ENCODE results near the gene ASS1.
"Not testable (repeated sequence)": the region's sequence is repeated elsewhere in the genome, so short reads cannot be mapped to it uniquely, and the experiment has no call there.

The ASS1 gene

DNA sequence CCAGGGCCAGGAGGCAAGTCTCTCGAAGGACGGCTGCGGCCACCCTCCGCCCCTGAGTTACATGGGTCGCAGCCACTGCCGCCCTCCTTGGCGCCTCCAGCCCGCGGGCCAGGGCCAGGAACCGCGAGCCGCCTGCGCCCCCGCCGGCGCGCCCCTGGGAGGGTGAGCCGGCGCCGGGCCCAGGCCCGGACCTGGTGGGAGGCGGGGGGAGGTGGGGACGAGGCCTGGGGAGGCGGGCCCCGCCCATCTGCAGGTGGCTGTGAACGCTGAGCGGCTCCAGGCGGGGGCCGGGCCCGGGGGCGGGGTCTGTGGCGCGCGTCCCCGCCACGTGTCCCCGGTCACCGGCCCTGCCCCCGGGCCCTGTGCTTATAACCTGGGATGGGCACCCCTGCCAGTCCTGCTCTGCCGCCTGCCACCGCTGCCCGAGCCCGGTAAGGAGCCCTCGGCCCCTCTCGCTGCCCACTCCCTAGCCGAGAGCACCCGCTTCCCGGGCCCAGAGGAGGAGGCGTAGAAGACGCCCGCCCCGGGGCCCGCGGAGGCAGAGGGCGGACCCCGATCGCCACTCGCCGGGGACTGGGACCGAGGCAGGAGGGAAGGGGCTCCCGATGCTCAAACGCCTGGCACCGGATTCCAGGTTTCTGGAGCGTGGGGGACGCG lies at the start of gene ASS1:
ASS1 (plus strand) TSS at position 397 of the 657 bp plus-strand sequence. CDS start 7,268 bp downstream, outside the sequence.
- peak within 1 kb of the TSS; percentile 52 for H3K4me3 ChIP-seq (ENCODE audit: control insufficient read depth, low read depth, low read length)
- no peak for DNase-seq (ENCODE audit: low read depth)
- TF ChIP-seq, protein P1, sequence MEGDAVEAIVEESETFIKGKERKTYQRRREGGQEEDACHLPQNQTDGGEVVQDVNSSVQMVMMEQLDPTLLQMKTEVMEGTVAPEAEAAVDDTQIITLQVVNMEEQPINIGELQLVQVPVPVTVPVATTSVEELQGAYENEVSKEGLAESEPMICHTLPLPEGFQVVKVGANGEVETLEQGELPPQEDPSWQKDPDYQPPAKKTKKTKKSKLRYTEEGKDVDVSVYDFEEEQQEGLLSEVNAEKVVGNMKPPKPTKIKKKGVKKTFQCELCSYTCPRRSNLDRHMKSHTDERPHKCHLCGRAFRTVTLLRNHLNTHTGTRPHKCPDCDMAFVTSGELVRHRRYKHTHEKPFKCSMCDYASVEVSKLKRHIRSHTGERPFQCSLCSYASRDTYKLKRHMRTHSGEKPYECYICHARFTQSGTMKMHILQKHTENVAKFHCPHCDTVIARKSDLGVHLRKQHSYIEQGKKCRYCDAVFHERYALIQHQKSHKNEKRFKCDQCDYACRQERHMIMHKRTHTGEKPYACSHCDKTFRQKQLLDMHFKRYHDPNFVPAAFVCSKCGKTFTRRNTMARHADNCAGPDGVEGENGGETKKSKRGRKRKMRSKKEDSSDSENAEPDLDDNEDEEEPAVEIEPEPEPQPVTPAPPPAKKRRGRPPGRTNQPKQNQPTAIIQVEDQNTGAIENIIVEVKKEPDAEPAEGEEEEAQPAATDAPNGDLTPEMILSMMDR (conservative IDR thresholded peaks at IDR 0.05; ENCODE audit: control insufficient read depth, insufficient read depth, low read depth, low read length), result no peak

- TF ChIP-seq, protein P1 (conservative IDR thresholded peaks at IDR 0.05; ENCODE audit: control insufficient read depth, insufficient read depth, low read depth, low read length), result no peak
- no peak overlapping the region for H3K4me3 ChIP-seq (ENCODE audit: control insufficient read depth, low read depth, low read length)
- DNase-seq (ENCODE audit: low read depth), result no peak
These were observed 48.8 kb upstream of the ASS1 start for GRCh38 chr9:130395810-130396435.

DNA sequence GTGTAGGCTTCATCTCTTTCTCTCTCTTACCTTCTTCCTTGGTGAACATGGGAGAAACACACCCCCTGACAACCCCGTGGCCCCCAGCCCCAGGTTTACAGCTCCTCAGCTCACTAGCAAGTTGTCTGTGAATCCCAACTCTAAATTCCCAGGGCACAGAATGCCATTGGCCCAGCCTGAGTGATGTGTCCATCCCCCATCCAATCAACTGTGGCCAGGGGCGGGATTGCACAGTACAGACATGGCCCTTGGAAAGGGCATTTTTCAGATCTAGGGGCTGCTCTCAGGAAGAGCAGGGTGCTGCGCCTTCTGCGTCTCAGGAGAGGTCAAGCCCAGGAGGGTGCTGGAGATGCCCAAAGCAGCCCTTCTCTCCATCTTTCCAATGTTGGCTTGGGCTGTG lies 48.2 kb upstream of the ASS1 start:
- no peak for DNase-seq (ENCODE audit: low read depth)
- TF ChIP-seq, protein P1 (conservative IDR thresholded peaks at IDR 0.05; ENCODE audit: control insufficient read depth, insufficient read depth, low read depth, low read length), result no peak
- H3K4me3 ChIP-seq (ENCODE audit: control insufficient read depth, low read depth, low read length), result no peak overlapping the region

- no peak overlapping the region for H3K4me3 ChIP-seq (ENCODE audit: control insufficient read depth, low read depth, low read length)
- no peak for DNase-seq (ENCODE audit: low read depth)
- TF ChIP-seq, protein P1 (conservative IDR thresholded peaks at IDR 0.05; ENCODE audit: control insufficient read depth, insufficient read depth, low read depth, low read length), result no peak
These were observed 46.1 kb upstream of the ASS1 start for GRCh38 chr9:130398487-130399240.

- no peak overlapping the region for H3K4me3 ChIP-seq (ENCODE audit: control insufficient read depth, low read depth, low read length)
- TF ChIP-seq, protein P1 (conservative IDR thresholded peaks at IDR 0.05; ENCODE audit: control insufficient read depth, insufficient read depth, low read depth, low read length), result no peak
- DNase-seq (ENCODE audit: low read depth), result no peak
These were observed 45.0 kb upstream of the ASS1 start for GRCh38 chr9:130399768-130400167.

GRCh38 chr9:130400870-130401269 lies 43.9 kb upstream of the ASS1 start:
- TF ChIP-seq, protein P1 (conservative IDR thresholded peaks at IDR 0.05; ENCODE audit: control insufficient read depth, insufficient read depth, low read depth, low read length), result no peak
- H3K4me3 ChIP-seq (ENCODE audit: control insufficient read depth, low read depth, low read length), result no peak overlapping the region
- DNase-seq (ENCODE audit: low read depth), result no peak

GRCh38 chr9:130401742-130402141 lies 43.0 kb upstream of the ASS1 start:
- DNase-seq (ENCODE audit: low read depth); H3K4me3 ChIP-seq (ENCODE audit: control insufficient read depth, low read depth, low read length): not testable (repeated sequence)
